GM10266 (cell line): ENCODE measurements around the gene CAPN9.

ENCODE experiments used
- DNase-seq: peaks from one replicate; pipeline ENCODE4 v3.0.0; 2012; ENCODE audit errors: extremely low spot score
- TF ChIP-seq, protein P1 (sequence below): IDR thresholded peaks from 2 replicates; pipeline ENCODE4 v1.5.1; 2012; ENCODE audit warnings: mild to moderate bottlenecking, low read depth; ENCODE audit not compliant: control insufficient read depth, insufficient read depth; ENCODE audit errors: missing control alignments

CAPN9 gene

DNA sequence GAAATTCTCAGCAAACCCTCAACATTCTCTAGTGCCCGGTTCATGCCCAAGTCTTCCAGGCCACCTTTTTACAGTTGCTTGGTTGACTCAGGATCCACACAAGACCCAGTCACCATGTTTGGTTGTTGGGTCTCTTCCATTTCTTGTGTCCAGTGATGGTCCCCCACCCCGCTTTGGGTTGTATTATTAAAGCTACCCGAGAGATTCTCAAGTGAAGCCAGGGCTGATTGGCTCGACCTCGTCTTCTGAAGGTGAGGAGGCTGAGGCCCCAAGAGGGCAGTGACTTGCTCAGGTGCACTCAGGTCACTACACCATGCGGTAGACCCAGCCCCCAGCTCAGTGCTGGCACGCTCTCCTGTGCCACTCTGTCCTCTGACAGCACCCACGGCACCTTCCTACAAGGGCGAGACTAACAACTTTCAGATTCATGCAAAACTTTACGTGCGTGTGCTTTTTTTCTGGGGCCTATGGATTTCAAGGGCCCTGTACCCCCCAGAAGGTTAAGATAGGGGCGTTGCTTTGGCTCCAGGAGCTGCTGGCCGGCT is 50.3 kb downstream of the CAPN9 start:
- no peak for DNase-seq
- TF ChIP-seq, protein P1, sequence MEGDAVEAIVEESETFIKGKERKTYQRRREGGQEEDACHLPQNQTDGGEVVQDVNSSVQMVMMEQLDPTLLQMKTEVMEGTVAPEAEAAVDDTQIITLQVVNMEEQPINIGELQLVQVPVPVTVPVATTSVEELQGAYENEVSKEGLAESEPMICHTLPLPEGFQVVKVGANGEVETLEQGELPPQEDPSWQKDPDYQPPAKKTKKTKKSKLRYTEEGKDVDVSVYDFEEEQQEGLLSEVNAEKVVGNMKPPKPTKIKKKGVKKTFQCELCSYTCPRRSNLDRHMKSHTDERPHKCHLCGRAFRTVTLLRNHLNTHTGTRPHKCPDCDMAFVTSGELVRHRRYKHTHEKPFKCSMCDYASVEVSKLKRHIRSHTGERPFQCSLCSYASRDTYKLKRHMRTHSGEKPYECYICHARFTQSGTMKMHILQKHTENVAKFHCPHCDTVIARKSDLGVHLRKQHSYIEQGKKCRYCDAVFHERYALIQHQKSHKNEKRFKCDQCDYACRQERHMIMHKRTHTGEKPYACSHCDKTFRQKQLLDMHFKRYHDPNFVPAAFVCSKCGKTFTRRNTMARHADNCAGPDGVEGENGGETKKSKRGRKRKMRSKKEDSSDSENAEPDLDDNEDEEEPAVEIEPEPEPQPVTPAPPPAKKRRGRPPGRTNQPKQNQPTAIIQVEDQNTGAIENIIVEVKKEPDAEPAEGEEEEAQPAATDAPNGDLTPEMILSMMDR = no peak

DNA sequence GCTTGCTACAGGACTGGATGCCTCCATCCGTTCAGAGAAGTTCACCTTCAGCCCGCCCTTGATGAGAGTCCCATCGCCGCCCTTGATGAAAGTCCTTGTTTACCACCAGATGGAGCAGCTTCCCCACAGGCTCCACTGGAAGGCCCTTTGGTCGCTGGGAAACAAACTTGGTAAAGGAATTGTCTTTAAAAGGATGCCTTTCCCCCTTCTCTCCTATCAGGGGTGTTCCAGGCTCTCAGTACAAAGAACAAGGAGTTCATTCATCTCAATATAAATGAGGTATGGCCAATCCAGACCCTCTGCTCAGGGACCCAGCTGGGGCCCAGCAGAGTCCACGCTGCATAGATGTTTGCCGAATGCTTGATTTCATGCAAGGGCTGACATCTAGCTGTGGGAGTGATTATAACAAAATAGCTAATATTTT is 50.8 kb downstream of the CAPN9 start:
- no peak for DNase-seq
- TF ChIP-seq, protein P1 = peak; percentile 18

DNA sequence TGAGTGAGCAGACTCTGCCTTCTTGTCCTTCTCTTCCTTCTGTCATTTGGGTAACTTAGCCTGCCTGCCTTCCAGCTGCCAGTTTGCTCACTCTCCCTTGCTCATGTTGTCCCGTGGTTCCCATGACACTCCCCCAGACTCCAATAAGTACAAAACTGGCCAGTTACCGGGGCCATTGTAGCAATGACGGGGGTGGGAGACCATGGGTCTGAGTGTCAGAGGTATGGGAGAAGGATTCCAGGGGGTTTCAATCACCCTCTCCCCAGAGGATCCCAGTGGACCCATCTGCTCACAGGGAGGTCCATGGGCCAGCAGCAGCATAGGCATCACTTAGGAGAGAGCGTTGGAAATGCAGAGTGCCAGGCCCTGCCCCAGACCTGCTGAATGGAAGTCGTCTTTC is 51.3 kb downstream of the CAPN9 start:
- DNase-seq = no peak

DNA sequence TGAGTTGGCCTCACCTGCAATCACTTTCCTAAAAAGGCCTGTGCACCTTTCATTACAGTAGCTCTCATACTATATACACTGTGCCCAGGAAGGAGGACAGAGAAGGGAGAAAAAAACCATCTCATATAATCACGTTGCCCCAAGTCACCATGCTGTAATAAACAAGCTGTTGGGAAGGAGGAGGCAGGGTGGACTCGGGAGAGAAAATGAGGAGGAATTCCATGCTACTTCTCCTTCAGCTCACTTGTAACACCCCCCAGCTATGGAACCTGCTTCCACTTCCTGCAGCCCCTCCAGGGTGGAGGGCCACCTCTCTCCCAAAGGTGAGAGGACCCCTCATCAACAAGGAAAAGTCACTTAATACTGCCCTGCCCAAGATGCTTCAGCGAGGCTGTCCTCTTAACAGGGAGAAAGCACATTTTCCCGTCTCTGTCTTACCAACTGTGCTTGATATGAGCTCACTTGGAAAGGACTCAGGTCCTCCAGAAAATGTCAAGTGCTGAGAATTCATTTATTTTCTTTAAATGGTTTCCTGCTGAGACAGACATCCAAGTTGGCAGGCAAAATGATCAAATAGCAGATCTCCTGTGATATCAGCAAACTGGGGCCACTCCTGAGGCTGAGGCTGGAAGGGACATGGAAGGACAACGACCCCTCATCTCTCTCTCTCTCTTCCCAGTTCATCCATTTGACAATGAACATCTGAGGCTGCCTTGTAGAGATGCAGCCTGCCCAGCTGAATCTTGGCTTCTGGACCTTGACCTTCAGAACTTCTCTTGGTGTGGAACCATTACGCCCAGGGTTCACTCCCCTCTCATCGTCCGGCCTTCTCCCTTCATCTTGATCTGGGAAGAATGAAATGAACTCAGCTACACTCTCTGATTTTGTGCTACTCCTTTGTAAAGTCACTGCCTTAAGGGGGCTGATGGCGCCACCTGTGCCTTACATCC is 54.0 kb downstream of the CAPN9 start:
- TF ChIP-seq, protein P1 = no peak
- no peak for DNase-seq

More for the DNA sequence above, 51.3 kb downstream of the CAPN9 start:
- TF ChIP-seq, protein P1 = no peak

DNA sequence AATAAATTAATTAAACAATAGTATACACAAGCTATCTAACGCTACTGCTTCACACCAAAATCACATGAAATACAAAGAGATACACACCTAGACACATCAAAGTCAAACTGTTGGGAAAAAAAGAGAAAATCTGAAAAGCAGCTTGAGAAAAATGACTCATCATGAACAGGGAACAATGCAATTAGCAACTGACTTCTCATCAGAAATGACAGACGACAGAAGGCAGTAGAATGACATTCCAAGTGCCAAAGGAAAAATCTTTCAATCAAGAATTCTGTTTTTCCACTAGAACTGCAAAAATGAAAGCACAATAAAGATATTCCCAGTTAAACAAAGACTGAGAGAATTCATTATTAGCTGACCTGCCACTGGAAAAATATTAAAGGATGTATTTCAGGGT is 57.2 kb downstream of the CAPN9 start:
- DNase-seq = no peak
- TF ChIP-seq, protein P1 = no peak

DNA sequence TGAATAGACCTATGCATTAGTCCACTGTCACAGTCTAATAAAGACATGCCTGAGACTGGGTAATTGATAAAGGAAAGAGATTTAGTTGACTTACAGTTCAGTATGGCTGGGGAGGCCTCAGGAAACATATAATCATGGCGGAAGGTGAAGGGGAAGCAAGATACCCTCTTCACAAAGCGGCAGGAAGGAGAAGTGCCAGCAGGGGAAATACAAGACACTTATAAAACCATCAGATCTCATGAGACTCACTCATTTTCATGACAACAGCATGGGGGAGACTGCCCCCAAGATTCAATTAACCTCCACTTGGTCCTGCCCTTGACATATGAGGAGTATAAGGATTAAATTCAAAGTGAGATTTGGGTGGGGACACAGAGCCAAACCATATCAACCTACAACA is 59.4 kb downstream of the CAPN9 start:
- TF ChIP-seq, protein P1 = no peak
- no peak for DNase-seq

DNA sequence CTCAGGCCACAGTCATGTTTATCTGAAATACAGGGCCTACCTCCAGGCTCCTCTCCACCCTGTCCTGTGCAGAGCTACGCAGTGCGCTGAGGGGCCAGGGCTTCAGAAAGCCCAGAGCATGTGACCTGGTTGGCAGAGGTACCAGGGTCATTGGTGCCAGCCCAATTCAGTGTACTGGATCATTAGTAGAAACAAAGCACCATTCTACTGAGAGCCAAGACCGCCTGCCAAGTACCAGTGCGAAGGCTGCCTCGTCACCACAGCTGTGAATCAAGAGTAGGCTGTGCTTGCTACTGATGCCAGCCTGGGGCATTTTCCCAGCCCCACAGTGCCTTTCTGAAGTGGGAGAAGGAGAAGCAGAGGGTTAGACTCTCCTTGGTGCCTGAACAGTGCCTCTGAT is 59.8 kb downstream of the CAPN9 start:
- no peak for DNase-seq
- TF ChIP-seq, protein P1 = no peak
